PC-9 (cell line): ENCODE results near the gene POTEC. TPM values are rescaled to one million over a fixed set of nuclear protein-coding genes. Genes with fewer than 3 reads are reported as not detected.
"Not testable (repeated sequence)": the region's sequence is repeated elsewhere in the genome, so short reads cannot be mapped to it uniquely, and the experiment has no call there.

ENCODE experiments used
- BruUV-seq: library from RNA; stranded (reverse); fragments of 400-500 nt; replicated peaks from 2 replicates; lab custom pipeline; 2021; lab: Mats Ljungman, UMichigan
- CTCF ChIA-PET: fragments of 300-600 bp; sonication (Branson Sonifier 250); formaldehyde crosslinking; loops from one replicate; lab custom pipeline; 2022; ENCODE audit warnings: antibody characterized with exemption; lab: Charles Lee
- POLR2A ChIA-PET: fragments of 300-600 bp; sonication (Branson Sonifier 250); formaldehyde crosslinking; loops from one replicate; lab custom pipeline; 2022; ENCODE audit warnings: antibody characterized with exemption; ENCODE audit not compliant: unreplicated experiment; lab: Charles Lee
- DNase-seq, 2 experiments: peaks; one replicate each; pipeline versions ENCODE4 v3.0.0 to v3.0.0-alpha.2; 2015 to 2022; ENCODE audit warnings: mixed read lengths in 1 of 2
- H2AFZ ChIP-seq: fragments of 200-600 bp; sonication (generic); 2 replicates; pipeline ENCODE4 v1.8.1; 2017; ENCODE audit warnings: antibody characterized with exemption
- H3F3A ChIP-seq: fragments of 200-600 bp; sonication (generic); 2 replicates; pipeline ENCODE4 v1.8.1; 2017; ENCODE audit warnings: antibody characterized with exemption, mild to moderate bottlenecking, low read depth; ENCODE audit not compliant: insufficient read depth
- H3K27ac ChIP-seq: fragments of 200-600 bp; sonication (generic); 2 replicates; pipeline ENCODE4 v1.6.1; 2016; ENCODE audit warnings: mixed run types
- H3K27me3 ChIP-seq: fragments of 200-600 bp; sonication (generic); 2 replicates; pipeline ENCODE4 v1.6.1; 2016; ENCODE audit warnings: low read depth, mixed run types; ENCODE audit not compliant: insufficient read depth
- H3K36me3 ChIP-seq: fragments of 200-600 bp; sonication (generic); 2 replicates; pipeline ENCODE4 v1.6.1; 2016; ENCODE audit warnings: low read depth, mixed run types
- H3K4me1 ChIP-seq: fragments of 200-600 bp; sonication (generic); replicated peaks from 2 replicates; pipeline ENCODE4 v1.6.1; 2016; ENCODE audit warnings: mixed run types; ENCODE audit not compliant: insufficient read depth
- H3K4me2 ChIP-seq: fragments of 200-600 bp; sonication (generic); 2 replicates; pipeline ENCODE4 v1.6.1; 2017; ENCODE audit warnings: mixed run types
- H3K4me3 ChIP-seq: fragments of 200-600 bp; sonication (generic); 2 replicates; pipeline ENCODE4 v1.6.1; 2016; ENCODE audit warnings: mixed run types
- H3K79me2 ChIP-seq: fragments of 200-600 bp; sonication (generic); 2 replicates; pipeline ENCODE4 v1.6.1; 2017; ENCODE audit warnings: low read depth, mixed run types
- H3K9me2 ChIP-seq: fragments of 200-600 bp; sonication (generic); 2 replicates; pipeline ENCODE4 v1.8.1; 2017; ENCODE audit warnings: mild to moderate bottlenecking; ENCODE audit not compliant: insufficient read depth
- H3K9me3 ChIP-seq: fragments of 200-600 bp; sonication (generic); 2 replicates; pipeline ENCODE4 v1.8.1; 2016; ENCODE audit warnings: low read depth; ENCODE audit not compliant: insufficient read depth
- H4K20me1 ChIP-seq: fragments of 200-600 bp; sonication (generic); 2 replicates; pipeline ENCODE4 v1.8.1; 2017; ENCODE audit not compliant: insufficient read depth
- intact Hi-C: fragments of 100-400 bp; cut with micrococcal nuclease; formaldehyde crosslinking; loops from one replicate; pipeline ENCODE4 v1.10.0; 2022; ENCODE audit not compliant: unreplicated experiment
- total RNA-seq: library from RNA; stranded (reverse); gene quantifications from 2 replicates; pipeline ENCODE4 v1.2.3, GENCODE V29; 2021

Gene POTEC
- total RNA-seq, 1 experiment from 2014 or later = not detected

- H4K20me1 ChIP-seq, H3K27me3 ChIP-seq, H3K79me2 ChIP-seq, H3K9me2 ChIP-seq, H3K36me3 ChIP-seq, H2AFZ ChIP-seq, H3K27ac ChIP-seq, BruUV-seq, H3K4me2 ChIP-seq, H3K9me3 ChIP-seq, H3F3A ChIP-seq, POLR2A ChIA-PET, H3K4me1 ChIP-seq, CTCF ChIA-PET, DNase-seq, H3K4me3 ChIP-seq, intact Hi-C loops: not testable (repeated sequence)
These were observed 41.5 kb downstream of the POTEC start for GRCh38 chr18:14501894-14502293.

GRCh38 chr18:14489256-14490014, 54.0 kb downstream of the POTEC start:
- not testable (repeated sequence) for BruUV-seq, DNase-seq

GRCh38 chr18:14488789-14489188, 54.6 kb downstream of the POTEC start:
- intact Hi-C loops, H3K27ac ChIP-seq, H3K9me3 ChIP-seq, H3K79me2 ChIP-seq, H3K4me3 ChIP-seq, H3K4me2 ChIP-seq, H3K36me3 ChIP-seq, BruUV-seq, H3K4me1 ChIP-seq, H3K27me3 ChIP-seq, CTCF ChIA-PET, H4K20me1 ChIP-seq, DNase-seq, H3K9me2 ChIP-seq, POLR2A ChIA-PET, H3F3A ChIP-seq, H2AFZ ChIP-seq: not testable (repeated sequence)

More at GRCh38 chr18:14489256-14490014, 54.0 kb downstream of the POTEC start:
- H3K9me3 ChIP-seq, CTCF ChIA-PET, H3K27ac ChIP-seq, H2AFZ ChIP-seq, H3K4me2 ChIP-seq, POLR2A ChIA-PET, intact Hi-C loops, H3K9me2 ChIP-seq, H3F3A ChIP-seq, H3K36me3 ChIP-seq, H3K27me3 ChIP-seq, H3K4me3 ChIP-seq, H3K79me2 ChIP-seq, H3K4me1 ChIP-seq, H4K20me1 ChIP-seq: not testable (repeated sequence)

- H3K9me3 ChIP-seq, H3K79me2 ChIP-seq, intact Hi-C loops, H3K4me2 ChIP-seq, H3K4me3 ChIP-seq, H3F3A ChIP-seq, H2AFZ ChIP-seq, H3K9me2 ChIP-seq, H3K27ac ChIP-seq, H4K20me1 ChIP-seq, BruUV-seq, CTCF ChIA-PET, POLR2A ChIA-PET, DNase-seq, H3K27me3 ChIP-seq, H3K4me1 ChIP-seq, H3K36me3 ChIP-seq: not testable (repeated sequence)
These were observed 56.3 kb downstream of the POTEC start for GRCh38 chr18:14486926-14487580.

- intact Hi-C loops, H3K4me1 ChIP-seq, POLR2A ChIA-PET, H3K4me3 ChIP-seq, H3K79me2 ChIP-seq, H3F3A ChIP-seq, CTCF ChIA-PET, H3K27ac ChIP-seq, H3K9me2 ChIP-seq, H3K27me3 ChIP-seq, DNase-seq, H3K36me3 ChIP-seq, H2AFZ ChIP-seq, BruUV-seq, H4K20me1 ChIP-seq, H3K4me2 ChIP-seq, H3K9me3 ChIP-seq: not testable (repeated sequence)
These were observed 64.3 kb downstream of the POTEC start for GRCh38 chr18:14479076-14479475.

- H3K36me3 ChIP-seq, H3K4me1 ChIP-seq, H3K79me2 ChIP-seq, CTCF ChIA-PET, H3K27me3 ChIP-seq, intact Hi-C loops, H3K27ac ChIP-seq, H3K9me3 ChIP-seq, H3K9me2 ChIP-seq, H3K4me2 ChIP-seq, DNase-seq, H3F3A ChIP-seq, H3K4me3 ChIP-seq, BruUV-seq, POLR2A ChIA-PET, H4K20me1 ChIP-seq, H2AFZ ChIP-seq: not testable (repeated sequence)
These were observed 67.9 kb downstream of the POTEC start for GRCh38 chr18:14475520-14475919.

- CTCF ChIA-PET, H3K27me3 ChIP-seq, H3K36me3 ChIP-seq, H3K4me3 ChIP-seq, H3F3A ChIP-seq, DNase-seq, H2AFZ ChIP-seq, H3K9me3 ChIP-seq, H3K27ac ChIP-seq, POLR2A ChIA-PET, H3K4me2 ChIP-seq, H3K4me1 ChIP-seq, H3K79me2 ChIP-seq, intact Hi-C loops, H3K9me2 ChIP-seq, BruUV-seq, H4K20me1 ChIP-seq: not testable (repeated sequence)
These were observed 68.6 kb downstream of the POTEC start for GRCh38 chr18:14474752-14475151.
